Calu3 (cell line): ENCODE data around the gene PHGDH. TPM values are rescaled to one million over a fixed set of nuclear protein-coding genes. Genes with fewer than 3 reads are reported as not detected.

ENCODE experiments used
- BruUV-seq: library from RNA; stranded (reverse); fragments of 400-500 nt; replicated peaks from 2 replicates; lab custom pipeline; 2021; lab: Mats Ljungman, UMichigan
- CTCF ChIA-PET: fragments of 300-600 bp; sonication (Branson Sonifier 250); formaldehyde crosslinking; loops from one replicate; lab custom pipeline; 2022; ENCODE audit warnings: antibody characterized with exemption; lab: Charles Lee
- DNase-seq: peaks from one replicate; pipeline ENCODE4 v3.0.0; 2022
- H3K27ac Mint-ChIP-seq: one replicate; pipeline ENCODE4 v1.8.0; 2022; ENCODE audit warnings: mixed read lengths; ENCODE audit not compliant: unreplicated experiment
- H3K27me3 Mint-ChIP-seq: one replicate; pipeline ENCODE4 v1.8.0; 2022; ENCODE audit warnings: mixed read lengths; ENCODE audit not compliant: unreplicated experiment
- H3K36me3 Mint-ChIP-seq: one replicate; pipeline ENCODE4 v1.8.0; 2022; ENCODE audit warnings: mild to moderate bottlenecking, moderate library complexity, mixed read lengths; ENCODE audit not compliant: insufficient read depth, unreplicated experiment
- H3K4me1 Mint-ChIP-seq: one replicate; pipeline ENCODE4 v1.8.0; 2022; ENCODE audit warnings: mild to moderate bottlenecking, low read depth, mixed read lengths; ENCODE audit not compliant: unreplicated experiment
- H3K4me3 Mint-ChIP-seq: one replicate; pipeline ENCODE4 v1.8.0; 2022; ENCODE audit warnings: mild to moderate bottlenecking, low read depth, moderate library complexity, mixed read lengths; ENCODE audit not compliant: unreplicated experiment
- H3K9me3 Mint-ChIP-seq: one replicate; pipeline ENCODE4 v1.8.0; 2022; ENCODE audit warnings: low read depth, mixed read lengths; ENCODE audit not compliant: unreplicated experiment
- CTCF ChIP-seq: fragments of 200-600 bp; IDR thresholded peaks from one replicate; pipeline ENCODE4 v1.8.0; 2022; ENCODE audit warnings: antibody characterized with exemption; ENCODE audit not compliant: unreplicated experiment
- intact Hi-C: fragments of 100-400 bp; cut with micrococcal nuclease; formaldehyde crosslinking; loops from one replicate; pipeline ENCODE4 v1.10.0; 2022; ENCODE audit not compliant: unreplicated experiment
- total RNA-seq: library from RNA; stranded (reverse); gene quantifications from 2 replicates; pipeline ENCODE4 v1.2.3, GENCODE V29; 2022

PHGDH gene
- total RNA-seq, 1 experiment from 2014 or later, result 199 TPM

- Mint-ChIP-seq H3K27me3 (no peaks in the 10 kb centered on the region), H3K4me1 (peaks cover 57% of the 10 kb centered on the region), H3K36me3 (peaks cover 8% of the 10 kb centered on the region), H3K27ac (peak overlapping the region; percentile 42), H3K9me3 (no peaks in the 10 kb centered on the region), H3K4me3 (peak overlapping the region; percentile 4)
- DNase-seq, result no peak
- intact Hi-C loops, result no loop called here
- BruUV-seq, result no TSS peak
- TF ChIP-seq CTCF, result no peak
- CTCF ChIA-PET, result no interaction called here
These were observed 68.2 kb downstream of the PHGDH start for GRCh38 chr1:119779869-119780356.

GRCh38 chr1:119781434-119782210 is 69.9 kb downstream of the PHGDH start:
- intact Hi-C loops, result no loop called here
- Mint-ChIP-seq H3K4me1 (peaks cover 63% of the 10 kb centered on the region), H3K27ac (peak overlapping the region; percentile 30), H3K27me3 (no peaks in the 10 kb centered on the region), H3K4me3 (no peak overlapping the region), H3K36me3 (peaks cover 12% of the 10 kb centered on the region), H3K9me3 (no peaks in the 10 kb centered on the region)
- TF ChIP-seq CTCF, result no peak
- DNase-seq, result no peak
- CTCF ChIA-PET, result no interaction called here
- no TSS peak for BruUV-seq

- Mint-ChIP-seq H3K4me1 (peaks cover 69% of the 10 kb centered on the region), H3K4me3 (no peak overlapping the region), H3K36me3 (peaks cover 12% of the 10 kb centered on the region), H3K9me3 (no peaks in the 10 kb centered on the region), H3K27me3 (no peaks in the 10 kb centered on the region), H3K27ac (peak overlapping the region; percentile 30)
- CTCF ChIA-PET, result no interaction called here
- BruUV-seq, result no TSS peak
- intact Hi-C loops, result no loop called here
- no peak for TF ChIP-seq CTCF
- no peak for DNase-seq
These were observed 71.0 kb downstream of the PHGDH start for GRCh38 chr1:119782631-119783325.

GRCh38 chr1:119783354-119784185 is 71.8 kb downstream of the PHGDH start:
- H3K4me3 Mint-ChIP-seq, result no peak overlapping the region
- no peak for DNase-seq
- no peaks in the 10 kb centered on the region for H3K27me3 Mint-ChIP-seq
- H3K27ac Mint-ChIP-seq, result peak overlapping the region; percentile 30
- intact Hi-C loops, result no loop called here
- peaks cover 12% of the 10 kb centered on the region for H3K36me3 Mint-ChIP-seq
- no peaks in the 10 kb centered on the region for H3K9me3 Mint-ChIP-seq
- H3K4me1 Mint-ChIP-seq, result peaks cover 76% of the 10 kb centered on the region
- CTCF ChIA-PET, result no interaction called here
- BruUV-seq, result no TSS peak
- TF ChIP-seq CTCF, result no peak
